RPMI8226 (cell line): Measurements from ENCODE around the gene NFIA.
A peak's percentile ranks its signal among the peaks of the same experiment; 100 is the strongest.

Experiments used
- DNase-seq: peaks from one replicate; pipeline ENCODE4 v3.0.0-alpha.2; 2015

NFIA gene

GRCh38 chr1:61132645-61133334 lies 50.4 kb downstream of the NFIA start:
- DNase-seq: no peak

GRCh38 chr1:61133335-61134019 lies 51.1 kb downstream of the NFIA start:
- DNase-seq: no peak

GRCh38 chr1:61135291-61135690 lies 52.9 kb downstream of the NFIA start:
- DNase-seq: no peak

- DNase-seq: no peak
Observed at GRCh38 chr1:61138305-61138704, 55.9 kb downstream of the NFIA start.

GRCh38 chr1:61138921-61139774 lies 56.8 kb downstream of the NFIA start:
- DNase-seq: no peak

GRCh38 chr1:61139775-61140549 lies 57.6 kb downstream of the NFIA start:
- DNase-seq: no peak

- DNase-seq: no peak
Observed at GRCh38 chr1:61140778-61141177, 58.4 kb downstream of the NFIA start.

- no peak for DNase-seq
Observed at GRCh38 chr1:61141288-61142042, 59.1 kb downstream of the NFIA start.

GRCh38 chr1:61142043-61142440 lies 59.7 kb downstream of the NFIA start:
- no peak for DNase-seq

- peak; percentile 20 for DNase-seq
Observed at GRCh38 chr1:61142726-61143500, 60.6 kb downstream of the NFIA start.

- DNase-seq: no peak
Observed at GRCh38 chr1:61143821-61144424, 61.6 kb downstream of the NFIA start.

- DNase-seq: no peak
Observed at GRCh38 chr1:61149010-61149860, 66.9 kb downstream of the NFIA start.

- DNase-seq: no peak
Observed at GRCh38 chr1:61151565-61151964, 69.2 kb downstream of the NFIA start.

- DNase-seq: no peak
Observed at GRCh38 chr1:61152066-61152465, 69.7 kb downstream of the NFIA start.

GRCh38 chr1:61152469-61153105 lies 70.2 kb downstream of the NFIA start:
- no peak for DNase-seq

- no peak for DNase-seq
Observed at GRCh38 chr1:61156576-61157467, 74.5 kb downstream of the NFIA start.

GRCh38 chr1:61157468-61157987 lies 75.2 kb downstream of the NFIA start:
- DNase-seq: peak; percentile 56

- no peak for DNase-seq
Observed at GRCh38 chr1:61158591-61158990, 76.2 kb downstream of the NFIA start.
